Measurements from ENCODE around the gene CD160.
"Not testable (repeated sequence)": the region's sequence is repeated elsewhere in the genome, so short reads cannot be mapped to it uniquely, and the experiment has no call there.

DNA sequence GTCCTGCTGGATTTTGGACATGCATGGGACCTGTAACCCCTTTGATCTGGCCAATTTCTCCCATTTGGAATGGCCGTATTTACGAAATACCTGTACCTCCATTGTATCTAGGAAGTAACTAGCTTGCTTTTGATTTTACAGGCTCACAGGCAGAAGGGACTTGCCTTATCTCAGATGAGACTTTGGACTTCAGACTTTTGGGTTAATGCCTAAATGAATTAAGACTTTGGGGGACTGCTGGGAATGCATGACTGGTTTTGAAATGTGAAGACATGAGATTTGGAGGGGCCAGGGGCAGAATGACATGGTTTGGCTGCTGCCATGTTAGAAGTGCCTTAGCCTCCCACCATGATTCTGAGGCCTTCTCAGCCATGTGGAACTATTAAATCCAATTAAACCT is 42.7 kb downstream of the CD160 start:
- TF ChIP-seq CTCF (conservative IDR thresholded peaks at IDR 0.05; ENCODE audit: low read depth, low read length); EZH2 (IDR thresholded peaks at IDR 0.05; ENCODE audit: borderline replicate concordance, low read depth, low read length, poor library complexity, severe bottlenecking): not testable (repeated sequence)

All from A673 (cell line).